Measurements from ENCODE around the gene LRBA.

Gene LRBA

GRCh38 chr4:150323406-150324325 is 691.4 kb downstream of the LRBA start:
- no peak overlapping the region for H3K4me3 ChIP-seq (ENCODE audit: low read depth, low read length)
- no peak for DNase-seq (ENCODE audit: low read depth)
- TF ChIP-seq CTCF (IDR thresholded peaks at IDR 0.05; ENCODE audit: control insufficient read depth, extremely low read depth, insufficient read depth): no peak

- no peak for DNase-seq (ENCODE audit: low read depth)
- H3K4me3 ChIP-seq (ENCODE audit: low read depth, low read length): no peak overlapping the region
- TF ChIP-seq CTCF (IDR thresholded peaks at IDR 0.05; ENCODE audit: control insufficient read depth, extremely low read depth, insufficient read depth): no peak
These were observed 692.4 kb downstream of the LRBA start for GRCh38 chr4:150322646-150323045.

GRCh38 chr4:150321113-150321512 is 694.0 kb downstream of the LRBA start:
- TF ChIP-seq CTCF (IDR thresholded peaks at IDR 0.05; ENCODE audit: control insufficient read depth, extremely low read depth, insufficient read depth): no peak
- DNase-seq (ENCODE audit: low read depth): no peak
- no peak overlapping the region for H3K4me3 ChIP-seq (ENCODE audit: low read depth, low read length)

- TF ChIP-seq CTCF (IDR thresholded peaks at IDR 0.05; ENCODE audit: control insufficient read depth, extremely low read depth, insufficient read depth): no peak
- H3K4me3 ChIP-seq (ENCODE audit: low read depth, low read length): no peak overlapping the region
- DNase-seq (ENCODE audit: low read depth): no peak
These were observed 696.1 kb downstream of the LRBA start for GRCh38 chr4:150318971-150319370.

GRCh38 chr4:150318527-150318926 is 696.6 kb downstream of the LRBA start:
- no peak overlapping the region for H3K4me3 ChIP-seq (ENCODE audit: low read depth, low read length)
- no peak for DNase-seq (ENCODE audit: low read depth)
- no peak for TF ChIP-seq CTCF (IDR thresholded peaks at IDR 0.05; ENCODE audit: control insufficient read depth, extremely low read depth, insufficient read depth)

- no peak overlapping the region for H3K4me3 ChIP-seq (ENCODE audit: low read depth, low read length)
- peak; percentile 28 for DNase-seq (ENCODE audit: low read depth)
- TF ChIP-seq CTCF (IDR thresholded peaks at IDR 0.05; ENCODE audit: control insufficient read depth, extremely low read depth, insufficient read depth): no peak
These were observed 698.5 kb downstream of the LRBA start for GRCh38 chr4:150316332-150317205.
